HepG2 (cell line): ENCODE data around the gene HBEGF. TPM values are rescaled to one million over a fixed set of nuclear protein-coding genes. Genes with fewer than 3 reads are reported as not detected.

Experiments
- ATAC-seq: fragments of 200-7000 bp; cut with Tn5 transposase; 3 replicates; pipeline ENCODE4 v1.9.1; 2020; ENCODE audit warnings: mild to moderate bottlenecking, moderate library complexity
- BruUV-seq: library from RNA; stranded (reverse); fragments of 400-500 nt; replicated peaks from 2 replicates; lab custom pipeline; 2021; lab: Mats Ljungman, UMichigan
- CTCF ChIA-PET: fragments of 300-600 bp; formaldehyde crosslinking; extraction: SDS; loops from one replicate; lab custom pipeline; 2021; ENCODE audit warnings: low total read pairs, inconsistent platforms, low intra/inter-chr PET ratio; lab: Yijun Ruan, JAX
- POLR2A ChIA-PET: fragments of 350-600 bp; sonication (Branson Sonifier 250); formaldehyde crosslinking; loops from one replicate; lab custom pipeline; 2020; ENCODE audit warnings: antibody characterized with exemption, inconsistent platforms; lab: Yijun Ruan, JAX
- DNase-seq: peaks from one replicate; pipeline ENCODE4 v3.0.0-alpha.2; 2015; ENCODE audit warnings: low spot score
- FAIRE-seq: peaks from 3 replicates; lab custom pipeline; 2011; peaks lifted over from hg19 to GRCh38; lab: Jason Lieb, UNC
- H2AFZ ChIP-seq: one replicate; pipeline ENCODE4 v1.6.1; 2011; ENCODE audit warnings: low read length, inconsistent platforms
- H3K27ac ChIP-seq: fragments of 300-600 bp; 3 replicates; pipeline ENCODE4 v1.8.0; 2011; ENCODE audit warnings: mixed run types, mild to moderate bottlenecking, mixed read lengths, low read length, inconsistent platforms; ENCODE audit not compliant: insufficient read depth; ENCODE audit errors: extremely low read length
- H3K27me3 ChIP-seq, 2 experiments: fragments of 200-600 bp in 1 of 2; 2 replicates in 1 of 2; 3 replicates in 1 of 2; pipeline versions ENCODE4 v1.6.0 to v1.8.0; 2011; ENCODE audit warnings: low read length in 2 of 2, mild to moderate bottlenecking in 2 of 2, moderate library complexity in 2 of 2, inconsistent platforms in 1 of 2; ENCODE audit not compliant: insufficient read depth in 2 of 2, control insufficient read depth in 1 of 2
- H3K36me3 ChIP-seq, 2 experiments: fragments of 200-600 bp in 1 of 2; replicated peaks in 1 of 2; 2 replicates in 1 of 2; 3 replicates in 1 of 2; pipeline versions ENCODE4 v1.5.1 to v1.8.0; 2011; ENCODE audit warnings: low read length in 2 of 2, inconsistent platforms in 1 of 2; ENCODE audit not compliant: insufficient read depth in 2 of 2, control insufficient read depth in 1 of 2
- H3K4me1 ChIP-seq: 2 replicates; pipeline ENCODE4 v1.5.1; 2012; ENCODE audit warnings: low read length, inconsistent platforms; ENCODE audit not compliant: insufficient read depth
- H3K4me2 ChIP-seq: 2 replicates; pipeline ENCODE4 v1.6.0; 2011; ENCODE audit warnings: low read depth, low read length, inconsistent platforms
- H3K4me3 ChIP-seq, 3 experiments: fragments of 200-600 bp in 1 of 3; sonication (generic), shearing (Covaris generic) in 1 of 3; replicated peaks in 1 of 3; 2 replicates each; pipeline ENCODE4 v1.5.1; 2011 to 2016; ENCODE audit warnings: low read length in 3 of 3, inconsistent platforms in 2 of 3, low read depth in 2 of 3, mild to moderate bottlenecking in 2 of 3, control low read depth in 1 of 3, mixed read lengths in 1 of 3; ENCODE audit not compliant: insufficient read depth in 1 of 3
- H3K79me2 ChIP-seq: one replicate; pipeline ENCODE4 v1.6.1; 2011; ENCODE audit warnings: low read length, inconsistent platforms; ENCODE audit not compliant: insufficient read depth
- H3K9ac ChIP-seq: 2 replicates; pipeline ENCODE4 v1.6.0; 2011; ENCODE audit warnings: mild to moderate bottlenecking, low read depth, low read length, inconsistent platforms; ENCODE audit not compliant: insufficient read depth
- H3K9me3 ChIP-seq: 2 replicates; pipeline ENCODE4 v1.5.1; 2012; ENCODE audit warnings: mild to moderate bottlenecking, low read length
- H4K20me1 ChIP-seq: 2 replicates; pipeline ENCODE4 v1.6.0; 2011; ENCODE audit warnings: inconsistent platforms, mild to moderate bottlenecking, low read length, moderate library complexity; ENCODE audit not compliant: insufficient read depth
- MTF2 ChIP-seq: sonication (generic); formaldehyde crosslinking; IDR thresholded peaks from 2 replicates; pipeline ENCODE4 v1.5.0; 2020; ENCODE audit warnings: missing genetic modification reagents, borderline replicate concordance
- NFIB ChIP-seq: sonication (generic); formaldehyde crosslinking; IDR thresholded peaks from 2 replicates; pipeline ENCODE4 v1.9.0; 2021; ENCODE audit warnings: missing genetic modification reagents, mild to moderate bottlenecking, borderline replicate concordance
- ZFP41 ChIP-seq: sonication (generic); formaldehyde crosslinking; IDR thresholded peaks from 2 replicates; pipeline ENCODE4 v1.4.0; 2020; ENCODE audit warnings: mild to moderate bottlenecking, missing genetic modification reagents, borderline replicate concordance
- ZNF18 ChIP-seq: sonication (generic); formaldehyde crosslinking; IDR thresholded peaks from 2 replicates; pipeline ENCODE4 v1.8.0; 2022; ENCODE audit warnings: mild to moderate bottlenecking, missing genetic modification reagents; ENCODE audit not compliant: insufficient replicate concordance
- ZNF207 ChIP-seq: fragments of 450-650 bp; IDR thresholded peaks from 2 replicates; pipeline ENCODE4 v1.6.1; 2016; ENCODE audit warnings: antibody characterized with exemption, borderline replicate concordance
- ZNF747 ChIP-seq: sonication (generic); formaldehyde crosslinking; IDR thresholded peaks from 2 replicates; pipeline ENCODE4 v1.8.1; 2023; ENCODE audit warnings: missing genetic modification reagents, mild to moderate bottlenecking, borderline replicate concordance
- WGBS: methylation state at CpG from one replicate; pipeline ENCODE4 v1.1.6; 2017; ENCODE audit warnings: low lambda C conversion rate; 5-methylcytosine and 5-hydroxymethylcytosine counted together
- in situ Hi-C: cut with HindIII; loops from 2 replicates; pipeline ENCODE4 v1.10.0; 2017; ENCODE audit warnings: low pct_unique_long_range_greater_than_20kb; ENCODE audit not compliant: extremely low pct_ligation_motif_present
- intact Hi-C: fragments of 100-400 bp; cut with micrococcal nuclease; formaldehyde crosslinking; loops from one replicate; pipeline ENCODE4 v1.10.0; 2022; ENCODE audit not compliant: unreplicated experiment
- polyA plus RNA-seq, 8 experiments: library from polyadenylated mRNA; depleted of rRNA in 3 of 8; stranded (reverse) in 7 of 8; unstranded in 1 of 8; fragments of >200 nt; fragmentation: Illumina TruSeq in 4 of 8; extraction: Trizol in 4 of 8; gene quantifications; 2 replicates each; pipeline versions ENCODE4 v1.2.1 to v1.2.3, GENCODE V29; 2011 to 2016; ENCODE audit warnings: low read depth in 4 of 8, missing spikeins in 1 of 8, mixed read lengths in 1 of 8; ENCODE audit not compliant: insufficient read depth in 1 of 8
- total RNA-seq, 5 experiments: library from RNA; depleted of rRNA; stranded (reverse); fragments of >200 nt; fragmentation: Illumina TruSeq; extraction: Trizol; gene quantifications; 2 replicates each; pipeline ENCODE4 v1.2.3, GENCODE V29; 2016; ENCODE audit warnings: low read depth in 1 of 5
- TF ChIP-seq, protein P1 (sequence below): IDR thresholded peaks from 2 replicates; pipeline ENCODE4 v1.6.1; 2016; ENCODE audit warnings: missing compliant biosample characterization, missing genetic modification reagents, borderline replicate concordance

The HBEGF gene
- total and polyA plus RNA-seq, 2 of the 13 experiments (the other 11 are each of a cell fraction or from before 2014, with no cell fraction given) = 1.7 to 5.0 TPM

DNA sequence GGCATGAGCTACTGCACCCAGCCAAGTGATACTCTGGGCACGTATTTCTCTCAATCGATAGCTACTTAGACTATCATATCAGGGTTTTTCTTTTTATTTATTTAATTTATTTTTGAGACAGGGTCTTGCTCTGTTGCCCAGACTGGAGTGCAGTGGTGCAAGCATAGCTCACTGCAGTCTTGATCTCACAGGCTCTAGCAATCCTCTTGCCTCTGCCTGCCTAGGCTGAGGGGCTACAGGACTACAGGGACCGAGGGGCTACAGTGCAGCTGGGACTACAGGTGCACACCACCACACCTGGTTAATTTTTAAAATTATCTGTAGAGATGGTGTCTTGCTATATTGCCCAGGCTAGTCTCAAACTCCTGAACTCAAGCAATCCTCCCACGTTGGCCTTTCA lies 34.9 kb upstream of the HBEGF start:
- Histone ChIP-seq H3K4me1 (no peaks in the 10 kb centered on the region), H3K4me3 (no peak overlapping the region), H3K27me3 (no peaks in the 10 kb centered on the region), H3K79me2 (no peaks in the 10 kb centered on the region), H4K20me1 (no peaks in the 10 kb centered on the region)
- TF ChIP-seq NFIB (CRISPR knock-in tag) (no peak), ZNF18 (no peak), ZNF747 (no peak), ZNF207 (no peak), MTF2 (CRISPR knock-in tag) (no peak), ZFP41 (CRISPR knock-in tag) (no peak)
- TF ChIP-seq, protein P1, sequence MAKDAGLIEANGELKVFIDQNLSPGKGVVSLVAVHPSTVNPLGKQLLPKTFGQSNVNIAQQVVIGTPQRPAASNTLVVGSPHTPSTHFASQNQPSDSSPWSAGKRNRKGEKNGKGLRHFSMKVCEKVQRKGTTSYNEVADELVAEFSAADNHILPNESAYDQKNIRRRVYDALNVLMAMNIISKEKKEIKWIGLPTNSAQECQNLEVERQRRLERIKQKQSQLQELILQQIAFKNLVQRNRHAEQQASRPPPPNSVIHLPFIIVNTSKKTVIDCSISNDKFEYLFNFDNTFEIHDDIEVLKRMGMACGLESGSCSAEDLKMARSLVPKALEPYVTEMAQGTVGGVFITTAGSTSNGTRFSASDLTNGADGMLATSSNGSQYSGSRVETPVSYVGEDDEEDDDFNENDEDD = no peak
- TF ChIP-seq, all 625 proteins: peak for 0
- no peak for FAIRE-seq
- no peak overlapping the region for H3K27ac ChIP-seq
- H3K9ac ChIP-seq = no peak overlapping the region
- H3K36me3 ChIP-seq = no peaks in the 10 kb centered on the region
- ChIA-PET CTCF (no interaction called here), POLR2A (interaction anchor here (0.8 kb wide), 1 partner anchor 20 kb away, joined by 3 read pairs; the partner anchor contains the start of gene ANKHD1)
- 60% methylated on average over 4 of the region's 4 CpGs for WGBS
- DNase-seq = no peak
- ATAC-seq = no peak
- intact Hi-C loops = no loop called here
- H3K4me2 ChIP-seq = no peak overlapping the region
- in situ Hi-C loops = no loop called here
- H2AFZ ChIP-seq = no peak overlapping the region
- BruUV-seq = no TSS peak
- H3K9me3 ChIP-seq = no peaks in the 10 kb centered on the region
